Left cardiac atrium (tissue), 2 donors: Measurements from ENCODE around the gene PIGH. TPM values are rescaled to one million over a fixed set of nuclear protein-coding genes. Genes with fewer than 3 reads are reported as not detected.

ENCODE experiments used
- total RNA-seq, 2 donors: library from RNA; stranded (reverse); fragmentation: NEBNext Ultra II Directional; extraction: Animal tissue kit (Norgen Biotek cat#: 25700); gene quantifications; one replicate each; pipeline ENCODE4 v1.2.1, GENCODE V29; 2021
- donor health status: DM: no; HTN: yes; CAD: no; lungs with severe emphysema.
- donor health status: DM: yes; HTN: yes; CAD: no.

PIGH gene
- total RNA-seq, 2 donors from 2014 or later = 13.0 to 14.2 TPM

Other genes with a start within 250 kb of the PIGH start
- gene ATP6V1D, start 240.5 kb downstream of the PIGH start, total RNA-seq = 100 to 1,000 TPM; 105 to 144 TPM
- gene EIF2S1, start 239.9 kb downstream of the PIGH start, total RNA-seq = 10 to 100 TPM; 79.3 to 96.4 TPM
- under 1 TPM; 0.35 to 0.76 TPM for gene PLEK2, start 188.1 kb downstream of the PIGH start, total RNA-seq
- 1 to 10 TPM; 1.5 to 6.5 TPM for gene TMEM229B, start 111.5 kb downstream of the PIGH start, total RNA-seq
- gene PLEKHH1, start 67.0 kb downstream of the PIGH start, total RNA-seq = 1 to 10 TPM; 3.6 to 5.5 TPM
- 1 to 10 TPM in 1 of 2 donors, under 1 TPM in 1; 0.38 to 1.2 TPM for gene ARG2, start 19.7 kb upstream of the PIGH start, total RNA-seq
- gene VTI1B, start 74.4 kb upstream of the PIGH start, total RNA-seq = 100 to 1,000 TPM; 122 to 139 TPM
- 10 to 100 TPM; 18.3 to 20.8 TPM for gene RDH11, start 95.5 kb upstream of the PIGH start, total RNA-seq
- not detected for gene RDH12, start 101.6 kb upstream of the PIGH start, total RNA-seq
- 10 to 100 TPM; 10.5 to 15.6 TPM for gene ZFYVE26, start 216.3 kb upstream of the PIGH start, total RNA-seq
- 1 to 10 TPM; 4.4 to 6.6 TPM for gene RAD51B, start 219.5 kb upstream of the PIGH start, total RNA-seq